ENCODE data around the gene CCDC102B. TPM values are rescaled to one million over a fixed set of nuclear protein-coding genes. Genes with fewer than 3 reads are reported as not detected.

The CCDC102B gene
- total RNA-seq, 1 experiment from 2014 or later: 0.92 TPM

- POLR2A ChIA-PET: no interaction called here
- in situ Hi-C loops (cut with HindIII; ENCODE audit: low pct_unique_long_range_greater_than_20kb, low sequenced_read_pairs) (no loop called here), intact Hi-C loops (cut with micrococcal nuclease; ENCODE audit: unreplicated experiment) (no loop called here)
- no peak for DNase-seq (ENCODE audit: low read depth, low spot score)
- CTCF ChIA-PET: no interaction called here
- Histone ChIP-seq H3K36me3 (ENCODE audit: control insufficient read depth, insufficient read depth, low read length) (no peaks in the 10 kb centered on the region), H3K4me1 (ENCODE audit: control insufficient read depth, insufficient read depth, low read length) (no peaks in the 10 kb centered on the region), H3K27ac (ENCODE audit: low read length) (no peak overlapping the region), H3K4me3 (ENCODE audit: low read depth in 2 of 2, low read length in 2 of 2) (no peak overlapping the region), H3K9me3 (ENCODE audit: control insufficient read depth, insufficient read depth, low read depth, low read length) (no peaks in the 10 kb centered on the region), H3K27me3 (ENCODE audit: control insufficient read depth, insufficient read depth, low read length) (no peaks in the 10 kb centered on the region)
- no peak for ATAC-seq
- no peak for TF ChIP-seq CTCF (IDR thresholded peaks at IDR 0.05)
- BruUV-seq (replicated peaks): no TSS peak
These were observed 40.0 kb downstream of the CCDC102B start for GRCh38 chr18:68837665-68838451.

- Histone ChIP-seq H3K27ac (ENCODE audit: low read length) (no peak overlapping the region), H3K9me3 (ENCODE audit: control insufficient read depth, insufficient read depth, low read depth, low read length) (no peaks in the 10 kb centered on the region), H3K36me3 (ENCODE audit: control insufficient read depth, insufficient read depth, low read length) (no peaks in the 10 kb centered on the region), H3K27me3 (ENCODE audit: control insufficient read depth, insufficient read depth, low read length) (no peaks in the 10 kb centered on the region), H3K4me1 (ENCODE audit: control insufficient read depth, insufficient read depth, low read length) (no peaks in the 10 kb centered on the region), H3K4me3 (ENCODE audit: low read depth in 2 of 2, low read length in 2 of 2) (no peak overlapping the region)
- BruUV-seq (replicated peaks): no TSS peak
- TF ChIP-seq SIN3A (IDR thresholded peaks at IDR 0.05; ENCODE audit: borderline replicate concordance, insufficient read depth, low read depth, low read length) (no peak), CTCF (IDR thresholded peaks at IDR 0.05) (no peak), REST (IDR thresholded peaks at IDR 0.05; ENCODE audit: insufficient read depth in 1 of 2, low read depth in 2 of 2, low read length in 1 of 2) (no peak), TCF7L2 (IDR thresholded peaks at IDR 0.05; ENCODE audit: low read depth, low read length) (no peak), POLR2AphosphoS5 (IDR thresholded peaks at IDR 0.05; ENCODE audit: low read depth, low read length) (no peak)
- ChIA-PET CTCF (no interaction called here), POLR2A (no interaction called here)
- DNase-seq (ENCODE audit: low read depth, low spot score) (no peak), ATAC-seq (no peak)
- in situ Hi-C loops (cut with HindIII; ENCODE audit: low pct_unique_long_range_greater_than_20kb, low sequenced_read_pairs): no loop called here
- intact Hi-C loops (cut with micrococcal nuclease; ENCODE audit: unreplicated experiment): no loop called here
These were observed 41.8 kb downstream of the CCDC102B start for GRCh38 chr18:68839701-68840100.

Data from Panc1 (cell line).